Fibroblast of lung (primary cell): ENCODE results near the gene GYPC. TPM values are rescaled to one million over a fixed set of nuclear protein-coding genes. Genes with fewer than 3 reads are reported as not detected.

Experiments
- DNase-seq, 2 donors: peaks; one replicate each; pipeline versions ENCODE4 v3.0.0 to v3.0.0-alpha.2; 2010; ENCODE audit warnings: low read depth in 2 of 2
- H2AFZ ChIP-seq: 2 replicates; pipeline ENCODE4 v1.5.1; 2012; ENCODE audit warnings: low read length, control low read depth, inconsistent platforms
- H3K27ac ChIP-seq: 2 replicates; pipeline ENCODE4 v1.5.1; 2011; ENCODE audit warnings: low read length, control low read depth; ENCODE audit not compliant: insufficient read depth
- H3K27me3 ChIP-seq: 2 replicates; pipeline ENCODE4 v1.5.1; 2011; ENCODE audit warnings: mild to moderate bottlenecking, low read length; ENCODE audit not compliant: control insufficient read depth, insufficient read depth
- H3K36me3 ChIP-seq: 2 replicates; pipeline ENCODE4 v1.5.1; 2011; ENCODE audit warnings: low read length; ENCODE audit not compliant: control insufficient read depth, insufficient read depth
- H3K4me1 ChIP-seq: 2 replicates; pipeline ENCODE4 v1.5.1; 2011; ENCODE audit warnings: low read length; ENCODE audit not compliant: control insufficient read depth, insufficient read depth; ENCODE audit errors: extremely low read depth
- H3K4me2 ChIP-seq: 2 replicates; pipeline ENCODE4 v1.5.1; 2011; ENCODE audit warnings: low read length, control low read depth; ENCODE audit not compliant: insufficient read depth; ENCODE audit errors: extremely low read depth
- H3K4me3 ChIP-seq, 4 experiments: fragments of 200-600 bp in 1 of 4; sonication (generic) in 1 of 4; replicated peaks in 1 of 4; 2 replicates each; pipeline ENCODE4 v1.5.1; 2011 to 2016; ENCODE audit warnings: low read length in 4 of 4, low read depth in 3 of 4, mild to moderate bottlenecking in 3 of 4, control low read depth in 2 of 4, inconsistent platforms in 1 of 4, mixed read lengths in 1 of 4; ENCODE audit not compliant: insufficient read depth in 1 of 4; ENCODE audit errors: control extremely low read depth in 1 of 4
- H3K79me2 ChIP-seq: 2 replicates; pipeline ENCODE4 v1.5.1; 2012; ENCODE audit warnings: mild to moderate bottlenecking, low read length, inconsistent platforms; ENCODE audit not compliant: control insufficient read depth, insufficient read depth
- H3K9ac ChIP-seq: 2 replicates; pipeline ENCODE4 v1.5.1; 2011; ENCODE audit warnings: mild to moderate bottlenecking, low read length, control low read depth; ENCODE audit not compliant: insufficient read depth
- H3K9me3 ChIP-seq: 2 replicates; pipeline ENCODE4 v1.5.1; 2012; ENCODE audit warnings: low read depth, low read length; ENCODE audit not compliant: control insufficient read depth, insufficient read depth
- H4K20me1 ChIP-seq: 2 replicates; pipeline ENCODE4 v1.5.1; 2011; ENCODE audit warnings: low read length; ENCODE audit not compliant: control insufficient read depth, insufficient read depth; ENCODE audit errors: extremely low read depth
- CTCF ChIP-seq, 2 donors: IDR thresholded peaks in 1 of 2; conservative IDR thresholded peaks in 1 of 2; 1 replicate in 1 of 2; 2 replicates in 1 of 2; pipeline ENCODE4 v1.5.1; 2011 to 2012; ENCODE audit warnings: low read length in 2 of 2, control low read depth in 1 of 2, inconsistent platforms in 1 of 2, low read depth in 1 of 2, mild to moderate bottlenecking in 1 of 2
- EZH2 ChIP-seq: IDR thresholded peaks from 2 replicates; pipeline ENCODE4 v1.5.1; 2012; ENCODE audit warnings: low read length, control low read depth, mild to moderate bottlenecking; ENCODE audit errors: missing control alignments
- polyA plus RNA-seq, 2 donors: library from polyadenylated mRNA; depleted of rRNA in 1 of 2; stranded (reverse) in 1 of 2; unstranded in 1 of 2; fragments of >200 nt; gene quantifications; 2 replicates each; pipeline ENCODE4 v1.2.1, GENCODE V29; 2011 to 2012; ENCODE audit warnings: missing spikeins in 1 of 2
- total RNA-seq: library from RNA; depleted of rRNA; stranded (reverse); fragments of >200 nt; gene quantifications from 2 replicates; pipeline ENCODE4 v1.2.1, GENCODE V29; 2014

The GYPC gene
- total and polyA plus RNA-seq, 2 donors (not counting 1 experiment from before 2014, with no cell fraction given) = 135 to 167 TPM

- peak; percentile 37 to 53 for DNase-seq
- H3K27me3 ChIP-seq = no peaks in the 10 kb centered on the region
- H3K4me3 ChIP-seq = no peak overlapping the region
- no peak overlapping the region for H3K4me2 ChIP-seq
- H3K27ac ChIP-seq = no peak overlapping the region
- H2AFZ ChIP-seq = no peak overlapping the region
- no peaks in the 10 kb centered on the region for H3K9me3 ChIP-seq
- no peak for TF ChIP-seq CTCF (conservative IDR thresholded peaks at IDR 0.05 in 1 of 2, IDR thresholded peaks at IDR 0.05 in 1 of 2; ENCODE audit: low read depth in 1 of 2, low read length in 2 of 2)
- no peak for TF ChIP-seq EZH2
- H3K36me3 ChIP-seq = no peaks in the 10 kb centered on the region
- H3K9ac ChIP-seq = no peak overlapping the region
- H4K20me1 ChIP-seq = no peaks in the 10 kb centered on the region
- no peaks in the 10 kb centered on the region for H3K79me2 ChIP-seq
- H3K4me1 ChIP-seq = peaks cover 3% of the 10 kb centered on the region
These were observed 48.6 kb downstream of the GYPC start for GRCh38 chr2:126704434-126705160.

GRCh38 chr2:126707191-126707590 lies 51.2 kb downstream of the GYPC start:
- no peaks in the 10 kb centered on the region for H3K9me3 ChIP-seq
- H3K4me2 ChIP-seq = no peak overlapping the region
- no peaks in the 10 kb centered on the region for H4K20me1 ChIP-seq
- DNase-seq = no peak
- TF ChIP-seq EZH2 = no peak
- TF ChIP-seq CTCF (conservative IDR thresholded peaks at IDR 0.05 in 1 of 2, IDR thresholded peaks at IDR 0.05 in 1 of 2; ENCODE audit: low read depth in 1 of 2, low read length in 2 of 2) = no peak
- no peak overlapping the region for H3K27ac ChIP-seq
- H3K27me3 ChIP-seq = no peaks in the 10 kb centered on the region
- H2AFZ ChIP-seq = no peak overlapping the region
- H3K9ac ChIP-seq = no peak overlapping the region
- no peaks in the 10 kb centered on the region for H3K36me3 ChIP-seq
- no peaks in the 10 kb centered on the region for H3K79me2 ChIP-seq
- no peak overlapping the region for H3K4me3 ChIP-seq
- H3K4me1 ChIP-seq = no peaks in the 10 kb centered on the region

- no peaks in the 10 kb centered on the region for H3K79me2 ChIP-seq
- no peaks in the 10 kb centered on the region for H3K4me1 ChIP-seq
- H3K36me3 ChIP-seq = no peaks in the 10 kb centered on the region
- no peaks in the 10 kb centered on the region for H3K9me3 ChIP-seq
- TF ChIP-seq EZH2 (no peak), CTCF (conservative IDR thresholded peaks at IDR 0.05 in 1 of 2, IDR thresholded peaks at IDR 0.05 in 1 of 2; ENCODE audit: low read depth in 1 of 2, low read length in 2 of 2) (no peak)
- no peak overlapping the region for H3K27ac ChIP-seq
- no peak for DNase-seq
- H3K27me3 ChIP-seq = no peaks in the 10 kb centered on the region
- H3K4me2 ChIP-seq = no peak overlapping the region
- H3K9ac ChIP-seq = no peak overlapping the region
- H2AFZ ChIP-seq = no peak overlapping the region
- H4K20me1 ChIP-seq = no peaks in the 10 kb centered on the region
- no peak overlapping the region for H3K4me3 ChIP-seq
These were observed 52.0 kb downstream of the GYPC start for GRCh38 chr2:126707941-126708340.
